Retinal pigment epithelial cell (primary cell): ENCODE measurements around the gene BCAN.

Experiments
- DNase-seq: peaks from one replicate; pipeline ENCODE4 v3.0.0-alpha.2; 2010; ENCODE audit warnings: low read depth
- H3K4me3 ChIP-seq: 2 replicates; pipeline ENCODE4 v1.5.1; 2011; ENCODE audit warnings: mild to moderate bottlenecking, low read length, control low read depth, moderate library complexity
- CTCF ChIP-seq: conservative IDR thresholded peaks from 2 replicates; pipeline ENCODE4 v1.5.1; 2011; ENCODE audit warnings: low read depth, low read length, control low read depth, inconsistent platforms

BCAN gene

GRCh38 chr1:156641761-156642264 is at the start of gene BCAN:
Gene BCAN (plus strand): TSS chr1:156642117. CDS start chr1:156646055, 3,938 bp downstream.
- peak within 1 kb of the TSS; percentile 25 for H3K4me3 ChIP-seq
- no peak for DNase-seq

DNA sequence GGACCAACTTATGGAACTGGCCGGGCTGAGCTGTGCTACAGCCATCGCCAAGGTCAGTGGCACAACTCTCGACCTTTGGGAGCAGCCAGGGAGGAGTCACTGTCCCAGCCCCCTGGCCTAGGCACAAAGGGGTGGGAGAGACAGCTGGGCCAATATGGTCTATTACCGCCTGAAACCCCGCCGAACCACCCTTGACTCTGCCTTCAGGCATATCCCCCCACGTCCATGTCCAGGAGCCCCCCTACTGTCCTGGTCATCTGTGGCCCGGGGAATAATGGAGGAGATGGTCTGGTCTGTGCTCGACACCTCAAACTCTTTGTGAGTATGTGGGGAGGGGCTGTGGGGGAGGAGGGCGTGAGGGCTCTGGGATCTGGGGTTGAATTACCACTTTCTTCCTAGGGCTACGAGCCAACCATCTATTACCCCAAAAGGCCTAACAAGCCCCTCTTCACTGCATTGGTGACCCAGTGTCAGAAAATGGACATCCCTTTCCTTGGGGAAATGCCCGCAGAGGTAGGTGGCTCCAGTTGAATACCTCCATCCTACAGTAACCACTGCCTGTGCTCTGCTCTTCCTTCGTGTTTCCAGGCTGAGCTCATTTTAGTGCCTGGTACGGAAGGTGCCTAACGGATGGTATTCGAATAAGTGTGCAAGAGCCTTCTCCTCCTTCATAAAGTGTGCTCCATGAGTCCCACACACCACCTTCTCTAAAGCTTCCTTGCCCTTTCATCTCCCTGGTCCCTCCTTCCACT is 49.6 kb upstream of the BCAN start:
- H3K4me3 ChIP-seq, result peak overlapping the region; percentile 65
- DNase-seq, result no peak
- TF ChIP-seq CTCF, result no peak

More at GRCh38 chr1:156641761-156642264, at the start of gene BCAN:
- TF ChIP-seq CTCF, result no peak

DNA sequence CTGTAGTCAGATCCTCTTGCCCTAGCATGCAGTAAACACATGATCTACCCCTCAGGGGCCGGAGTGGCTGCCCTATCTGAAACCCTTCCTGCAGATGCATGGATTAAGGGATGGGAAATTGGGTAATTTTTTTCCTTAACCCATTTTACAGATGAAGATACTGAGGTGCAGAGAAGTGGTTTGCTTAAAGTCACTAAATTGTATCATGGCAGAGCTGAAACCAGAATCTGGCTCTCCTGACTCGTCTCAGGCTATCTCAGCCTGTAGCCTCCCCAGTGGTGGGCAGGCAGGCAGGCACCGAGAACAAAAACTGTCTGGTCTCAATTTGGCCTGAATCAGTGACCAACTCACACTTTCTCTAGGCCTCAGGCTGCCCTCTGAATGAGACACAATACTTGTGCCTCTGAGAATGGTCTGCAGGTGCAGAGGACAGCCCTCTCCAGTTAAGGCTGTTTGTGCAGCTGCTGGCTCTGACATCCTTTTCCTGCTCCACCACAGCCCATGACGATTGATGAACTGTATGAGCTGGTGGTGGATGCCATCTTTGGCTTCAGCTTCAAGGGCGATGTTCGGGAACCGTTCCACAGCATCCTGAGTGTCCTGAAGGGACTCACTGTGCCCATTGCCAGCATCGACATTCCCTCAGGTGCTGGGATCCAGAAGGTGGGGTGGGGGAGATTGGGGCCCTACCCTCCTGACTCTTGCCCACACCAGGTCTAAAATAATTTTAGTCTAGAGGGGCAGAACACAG is 48.8 kb upstream of the BCAN start:
- peak overlapping the region; percentile 65 for H3K4me3 ChIP-seq
- TF ChIP-seq CTCF, result no peak
- DNase-seq, result no peak

GRCh38 chr1:156593661-156593989 is 48.3 kb upstream of the BCAN start:
- DNase-seq, result no peak
- no peak overlapping the region for H3K4me3 ChIP-seq
- no peak for TF ChIP-seq CTCF

GRCh38 chr1:156594190-156594589 is 47.7 kb upstream of the BCAN start:
- TF ChIP-seq CTCF, result no peak
- no peak for DNase-seq
- H3K4me3 ChIP-seq, result no peak overlapping the region

DNA sequence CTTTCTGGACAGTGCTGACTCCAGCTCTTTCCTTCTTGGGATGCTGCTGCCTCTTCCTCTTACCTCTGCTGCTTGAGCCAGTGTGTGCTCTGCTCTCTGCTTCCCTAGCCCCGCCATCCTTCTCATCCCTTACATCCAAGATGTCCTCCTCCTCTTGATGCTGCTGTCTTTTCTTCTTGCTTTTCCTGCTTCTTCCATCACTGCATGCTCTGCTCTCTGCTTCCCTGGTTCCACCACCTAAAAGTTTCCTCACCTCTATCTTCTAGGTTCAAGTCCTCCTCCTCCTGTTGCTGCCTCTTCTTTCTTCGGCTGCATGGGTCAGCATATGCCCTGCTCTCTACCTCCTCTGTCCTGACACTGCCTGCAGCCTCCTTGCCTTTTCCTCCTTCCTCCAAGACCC is 46.9 kb upstream of the BCAN start:
- DNase-seq, result no peak
- no peak overlapping the region for H3K4me3 ChIP-seq
- no peak for TF ChIP-seq CTCF
